SK-N-MC (cell line): Measurements from ENCODE around the gene FAM221B.
A peak's percentile ranks its signal among the peaks of the same experiment; 100 is the strongest.

Source experiments
- DNase-seq: peaks from one replicate; pipeline ENCODE4 v3.0.0-alpha.2; 2011; ENCODE audit warnings: low read depth, low spot score
- H3K27ac ChIP-seq: fragments of 200-600 bp; sonication (generic); 2 replicates; pipeline ENCODE4 v1.5.1; 2016; ENCODE audit warnings: mixed run types
- H3K36me3 ChIP-seq: fragments of 200-600 bp; sonication (generic); 2 replicates; pipeline ENCODE4 v1.6.1; 2017; ENCODE audit warnings: antibody characterized with exemption, low read length, mixed read lengths; ENCODE audit not compliant: insufficient read depth
- H3K4me3 ChIP-seq: fragments of 200-600 bp; sonication (generic); 2 replicates; pipeline ENCODE4 v1.5.1; 2016
- H3K9ac ChIP-seq: fragments of 200-600 bp; sonication (generic); 2 replicates; pipeline ENCODE4 v1.8.0; 2017; ENCODE audit warnings: mixed run types, mixed read lengths; ENCODE audit not compliant: insufficient read length
- H3K9me3 ChIP-seq: fragments of 200-600 bp; sonication (generic); 2 replicates; pipeline ENCODE4 v1.6.1; 2017; ENCODE audit warnings: low read depth, mild to moderate bottlenecking, antibody characterized with exemption, low read length, moderate library complexity, mixed read lengths
- EZH2 ChIP-seq: fragments of 200-600 bp; sonication (generic); IDR thresholded peaks from one replicate; pipeline ENCODE4 v1.6.1; 2017; ENCODE audit warnings: antibody characterized with exemption
- FOXP2 ChIP-seq: optimal IDR thresholded peaks from 2 replicates; pipeline ENCODE3; 2011; ENCODE audit warnings: mild to moderate bottlenecking, moderate library complexity; ENCODE audit not compliant: insufficient read depth; ENCODE audit errors: extremely low read length, control extremely low read depth
- POLR2AphosphoS5 ChIP-seq: IDR thresholded peaks from 2 replicates; pipeline ENCODE4 v1.6.1; 2012; ENCODE audit warnings: mild to moderate bottlenecking, low read depth, low read length, borderline replicate concordance

Gene FAM221B

GRCh38 chr9:35828716-35829083 lies at the start of gene FAM221B:
TSS of gene FAM221B (minus strand) at chr9:35828732. CDS start at chr9:35826161, 2,571 bp downstream.
- H3K9ac ChIP-seq = peak within 1 kb of the TSS; percentile 79
- no peaks in the 10 kb centered on the region for H3K36me3 ChIP-seq
- H3K4me3 ChIP-seq = peak within 1 kb of the TSS; percentile 84
- TF ChIP-seq EZH2 = no peak
- TF ChIP-seq POLR2AphosphoS5 = no peak
- no peak for TF ChIP-seq FOXP2
- DNase-seq = no peak
- H3K9me3 ChIP-seq = no peaks in the 10 kb centered on the region
- no peak within 1 kb of the TSS for H3K27ac ChIP-seq

- no peak overlapping the region for H3K4me3 ChIP-seq
- H3K9me3 ChIP-seq = peaks cover 6% of the 10 kb centered on the region; the same call in 1 of the 2 replicates
- no peak overlapping the region for H3K27ac ChIP-seq
- H3K9ac ChIP-seq = no peak overlapping the region
- H3K36me3 ChIP-seq = no peaks in the 10 kb centered on the region
- TF ChIP-seq POLR2AphosphoS5 (no peak), EZH2 (no peak), FOXP2 (no peak)
- no peak for DNase-seq
These were observed 44.0 kb upstream of the FAM221B start for GRCh38 chr9:35872505-35872904.

GRCh38 chr9:35871545-35871944 lies 43.0 kb upstream of the FAM221B start:
- DNase-seq = no peak
- TF ChIP-seq EZH2 = no peak
- no peak for TF ChIP-seq POLR2AphosphoS5
- no peak for TF ChIP-seq FOXP2
- H3K27ac ChIP-seq = no peak overlapping the region

GRCh38 chr9:35870351-35870923 lies 41.9 kb upstream of the FAM221B start, which contains the start of gene OR13J1:
TSS of gene OR13J1 (minus strand) at chr9:35870401. CDS start at chr9:35870401, 0 bp downstream.
- no peaks in the 10 kb centered on the region for H3K36me3 ChIP-seq
- DNase-seq = no peak
- no peak within 1 kb of the TSS for H3K9ac ChIP-seq
- TF ChIP-seq POLR2AphosphoS5 (no peak), EZH2 (no peak), FOXP2 (no peak)
- no peaks in the 10 kb centered on the region for H3K9me3 ChIP-seq
- H3K4me3 ChIP-seq = no peak within 1 kb of the TSS
- no peak within 1 kb of the TSS for H3K27ac ChIP-seq

More at GRCh38 chr9:35871545-35871944, 43.0 kb upstream of the FAM221B start:
- Histone ChIP-seq H3K36me3 (no peaks in the 10 kb centered on the region), H3K9me3 (peaks cover 4% of the 10 kb centered on the region; the same call in 1 of the 2 replicates), H3K4me3 (no peak overlapping the region), H3K9ac (no peak overlapping the region)

- Histone ChIP-seq H3K4me3 (no peak overlapping the region), H3K9me3 (no peaks in the 10 kb centered on the region), H3K36me3 (no peaks in the 10 kb centered on the region), H3K9ac (no peak overlapping the region), H3K27ac (no peak overlapping the region)
- DNase-seq = no peak
- TF ChIP-seq POLR2AphosphoS5 (no peak), EZH2 (no peak), FOXP2 (no peak)
These were observed 41.2 kb upstream of the FAM221B start for GRCh38 chr9:35869621-35870216.

- DNase-seq = no peak
- Histone ChIP-seq H3K27ac (no peak overlapping the region), H3K9me3 (no peaks in the 10 kb centered on the region), H3K9ac (no peak overlapping the region), H3K4me3 (no peak overlapping the region), H3K36me3 (no peaks in the 10 kb centered on the region)
- no peak for TF ChIP-seq FOXP2
- TF ChIP-seq POLR2AphosphoS5 = no peak
- no peak for TF ChIP-seq EZH2
These were observed 40.4 kb upstream of the FAM221B start for GRCh38 chr9:35868933-35869332.

- no peak for TF ChIP-seq EZH2
- TF ChIP-seq FOXP2 = no peak
- no peak for TF ChIP-seq POLR2AphosphoS5
- H3K4me3 ChIP-seq = no peak overlapping the region
- DNase-seq = no peak
These were observed 39.0 kb upstream of the FAM221B start for GRCh38 chr9:35867538-35867937.

GRCh38 chr9:35864695-35865255 lies 36.2 kb upstream of the FAM221B start:
- no peaks in the 10 kb centered on the region for H3K36me3 ChIP-seq
- no peak for DNase-seq
- H3K9ac ChIP-seq = no peak overlapping the region
- no peaks in the 10 kb centered on the region for H3K9me3 ChIP-seq
- TF ChIP-seq FOXP2 (no peak), EZH2 (no peak), POLR2AphosphoS5 (no peak)
- H3K4me3 ChIP-seq = no peak overlapping the region
- H3K27ac ChIP-seq = no peak overlapping the region

More at GRCh38 chr9:35867538-35867937, 39.0 kb upstream of the FAM221B start:
- no peak overlapping the region for H3K27ac ChIP-seq
- H3K9me3 ChIP-seq = no peaks in the 10 kb centered on the region
- H3K36me3 ChIP-seq = no peaks in the 10 kb centered on the region
- H3K9ac ChIP-seq = no peak overlapping the region

- no peaks in the 10 kb centered on the region for H3K9me3 ChIP-seq
- DNase-seq = no peak
- no peak overlapping the region for H3K4me3 ChIP-seq
- no peaks in the 10 kb centered on the region for H3K36me3 ChIP-seq
- TF ChIP-seq POLR2AphosphoS5 (no peak), FOXP2 (no peak), EZH2 (no peak)
- no peak overlapping the region for H3K27ac ChIP-seq
- no peak overlapping the region for H3K9ac ChIP-seq
These were observed 35.1 kb upstream of the FAM221B start for GRCh38 chr9:35863583-35863982.
